SU-DHL-6 (cell line): Measurements from ENCODE around the gene STK36.

Experiments
- H2AFZ ChIP-seq: fragments of 200-600 bp; sonication (generic); 2 replicates; pipeline ENCODE4 v1.6.1; 2014; ENCODE audit warnings: low read depth, mild to moderate bottlenecking, moderate library complexity, mixed read lengths, antibody characterized with exemption, low read length; ENCODE audit not compliant: severe bottlenecking
- H3F3A ChIP-seq: fragments of 200-600 bp; shearing (Covaris generic); 2 replicates; pipeline ENCODE4 v1.6.0; 2016; ENCODE audit warnings: antibody characterized with exemption, mild to moderate bottlenecking; ENCODE audit not compliant: insufficient read depth
- H3K27ac ChIP-seq: fragments of 200-600 bp; sonication (generic); 2 replicates; pipeline ENCODE4 v1.5.1; 2016; ENCODE audit warnings: low read depth, mild to moderate bottlenecking, low read length, moderate library complexity, mixed read lengths
- H3K27me3 ChIP-seq: fragments of 200-600 bp; sonication (generic), shearing (Covaris generic); 2 replicates; pipeline ENCODE4 v1.6.0; 2014; ENCODE audit warnings: mild to moderate bottlenecking, low read length
- H3K36me3 ChIP-seq: fragments of 200-600 bp; sonication (generic); 2 replicates; pipeline ENCODE4 v1.6.1; 2014; ENCODE audit warnings: mild to moderate bottlenecking, low read length, mixed read lengths
- H3K4me2 ChIP-seq: fragments of 300-600, 200-600 bp; shearing (Covaris generic), sonication (generic); 2 replicates; pipeline ENCODE4 v1.6.0; 2014; ENCODE audit warnings: low read length, low read depth, mild to moderate bottlenecking; ENCODE audit not compliant: poor library complexity, severe bottlenecking
- H3K4me3 ChIP-seq: fragments of 200-600 bp; sonication (generic); 2 replicates; pipeline ENCODE4 v1.5.1; 2014; ENCODE audit warnings: antibody characterized with exemption, low read length, mild to moderate bottlenecking, mixed read lengths; ENCODE audit not compliant: insufficient read depth, poor library complexity, severe bottlenecking
- H3K79me2 ChIP-seq: fragments of 200-600 bp; sonication (generic); 2 replicates; pipeline ENCODE4 v1.6.1; 2014; ENCODE audit warnings: mild to moderate bottlenecking, low read length, moderate library complexity; ENCODE audit not compliant: insufficient read depth
- H3K9ac ChIP-seq: fragments of 200-600 bp; sonication (generic); 2 replicates; pipeline ENCODE4 v1.7.0; 2014; ENCODE audit warnings: mild to moderate bottlenecking, low read length
- H3K9me2 ChIP-seq: fragments of 200-600 bp; sonication (generic); replicated peaks from 2 replicates; pipeline ENCODE4 v1.6.1; 2014; ENCODE audit warnings: low read length; ENCODE audit not compliant: insufficient read depth
- H3K9me3 ChIP-seq: fragments of 200-600 bp; sonication (generic); 2 replicates; pipeline ENCODE4 v1.6.1; 2014; ENCODE audit warnings: low read length, mixed read lengths; ENCODE audit not compliant: insufficient read depth
- H4K20me1 ChIP-seq: fragments of 200-600 bp; sonication (generic); 2 replicates; pipeline ENCODE4 v1.6.1; 2014; ENCODE audit warnings: low read depth, mild to moderate bottlenecking, antibody characterized with exemption, low read length, moderate library complexity, mixed read lengths
- CTCF ChIP-seq: fragments of 200-600 bp; sonication (generic); IDR thresholded peaks from one replicate; pipeline ENCODE4 v1.5.1; 2017; ENCODE audit warnings: antibody characterized with exemption, mild to moderate bottlenecking, low read length, moderate library complexity; ENCODE audit not compliant: insufficient read depth, poor library complexity, severe bottlenecking
- EZH2phosphoT487 ChIP-seq: fragments of 200-600 bp; sonication (generic), shearing (Covaris generic); conservative IDR thresholded peaks from 2 replicates; pipeline ENCODE4 v1.6.1; 2018; ENCODE audit warnings: mild to moderate bottlenecking, antibody characterized with exemption, low read length, moderate library complexity, mixed read lengths

STK36 gene

DNA sequence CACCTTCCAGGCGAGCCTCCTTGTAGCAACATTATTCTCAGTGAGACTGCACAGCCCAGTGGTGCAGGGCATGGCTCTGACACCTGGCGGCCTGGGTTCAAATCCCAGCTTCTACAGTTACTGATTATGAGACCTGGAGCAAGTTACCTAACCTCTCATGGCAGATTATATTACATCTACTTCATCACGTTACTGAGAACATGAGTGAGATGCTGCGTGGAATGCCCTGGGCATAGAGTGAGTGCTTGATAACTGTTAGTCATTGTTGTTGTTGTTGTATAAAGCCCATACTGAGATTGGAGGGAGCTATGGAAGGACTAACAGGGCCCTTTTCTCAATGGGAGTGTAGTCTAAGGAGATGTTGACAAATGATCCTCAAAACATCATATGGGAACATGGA is 45.5 kb upstream of the STK36 start:
- H3K27me3 ChIP-seq = 0 out of 2 replicates have a peak, but pooled peaks cover 4% of the 10 kb centered on the region
- no peak overlapping the region for H3K4me2 ChIP-seq
- H3F3A ChIP-seq = no peaks in the 10 kb centered on the region
- no peaks in the 10 kb centered on the region for H3K36me3 ChIP-seq
- H3K9me3 ChIP-seq = no peaks in the 10 kb centered on the region
- H3K4me3 ChIP-seq = no peak overlapping the region
- no peaks in the 10 kb centered on the region for H3K9me2 ChIP-seq
- H3K9ac ChIP-seq = no peak overlapping the region
- no peaks in the 10 kb centered on the region for H4K20me1 ChIP-seq
- no peak overlapping the region for H3K27ac ChIP-seq
- H3K79me2 ChIP-seq = no peaks in the 10 kb centered on the region
- H2AFZ ChIP-seq = no peak overlapping the region
- TF ChIP-seq EZH2phosphoT487 = no peak
- TF ChIP-seq CTCF = no peak

GRCh38 chr2:218627939-218628338 is 43.9 kb upstream of the STK36 start:
- no peak overlapping the region for H3K4me2 ChIP-seq
- no peak overlapping the region for H3K9ac ChIP-seq
- TF ChIP-seq EZH2phosphoT487 = no peak
- no peak for TF ChIP-seq CTCF
- H3K9me3 ChIP-seq = no peaks in the 10 kb centered on the region
- 0 out of 2 replicates have a peak, but pooled peaks cover 2% of the 10 kb centered on the region for H3F3A ChIP-seq
- no peaks in the 10 kb centered on the region for H3K36me3 ChIP-seq
- no peak overlapping the region for H3K4me3 ChIP-seq
- H4K20me1 ChIP-seq = no peaks in the 10 kb centered on the region
- H3K9me2 ChIP-seq = no peaks in the 10 kb centered on the region
- H2AFZ ChIP-seq = no peak overlapping the region
- H3K27me3 ChIP-seq = 0 out of 2 replicates have a peak, but pooled peaks cover 2% of the 10 kb centered on the region
- no peaks in the 10 kb centered on the region for H3K79me2 ChIP-seq
- H3K27ac ChIP-seq = no peak overlapping the region

- Histone ChIP-seq H3K9ac (no peak overlapping the region), H3K79me2 (no peaks in the 10 kb centered on the region), H2AFZ (no peak overlapping the region), H3K4me3 (no peak overlapping the region), H4K20me1 (no peaks in the 10 kb centered on the region), H3K27ac (no peak overlapping the region), H3K36me3 (no peaks in the 10 kb centered on the region), H3K4me2 (no peak overlapping the region), H3K9me3 (no peaks in the 10 kb centered on the region), H3K9me2 (no peaks in the 10 kb centered on the region), H3K27me3 (no peaks in the 10 kb centered on the region), H3F3A (0 out of 2 replicates have a peak, but pooled peaks cover 2% of the 10 kb centered on the region)
- TF ChIP-seq EZH2phosphoT487 (no peak), CTCF (no peak)
Measured at GRCh38 chr2:218631837-218632236, 40.0 kb upstream of the STK36 start.
